ENCODE measurements around the gene PRDX1. TPM values are rescaled to one million over a fixed set of nuclear protein-coding genes. Genes with fewer than 3 reads are reported as not detected.
A peak's percentile ranks its signal among the peaks of the same experiment; 100 is the strongest.
"Not testable (repeated sequence)": the region's sequence is repeated elsewhere in the genome, so short reads cannot be mapped to it uniquely, and the experiment has no call there.

PRDX1 gene
- total and polyA plus RNA-seq, 11 donors: 249 to 671 (median 320) TPM

GRCh38 chr1:45490626-45491486 is 30.8 kb downstream of the PRDX1 start, which contains the start of gene TESK2:
TSS of gene TESK2 (minus strand) at chr1:45491163. CDS start at chr1:45457785, 33,378 bp downstream.
- WGBS, 4 donors: 0 to 1% (median 1%) methylated on average over 40 to 64 of the region's 64 CpGs

GRCh38 chr1:45490121-45490625 is 31.5 kb downstream of the PRDX1 start:
- Histone ChIP-seq H3K36me3 (peaks cover 0 to 11% (median 0%) of the 10 kb centered on the region in 9 donors), H3K27ac (peak overlapping the region in 11 of 12 donors; percentile 34 to 87 (median 69)), H3K9me3 (no peaks in the 10 kb centered on the region), H3K4me3 (peak overlapping the region; percentile 60 to 99 (median 79)), H3K4me1 (peaks cover 0 to 22% (median 11%) of the 10 kb centered on the region in 12 donors), H3K27me3 (no peaks in the 10 kb centered on the region)
- 4 to 8% (median 7%) methylated on average over 17 of the region's 17 CpGs for WGBS, 4 donors
- ATAC-seq: no peak
- intact Hi-C loops (cut with DNase I): loop anchor here in 9 of 10 donors (2.0 to 10.0 kb wide), 7 partner anchors 129 to 478 kb away; partner anchors contain the start of genes HECTD3 (in 7 of the 9), UROD (in 7 of the 9), MUTYH (in 1 of the 9) and TOE1 (in 1 of the 9)
- TF ChIP-seq POLR2A (IDR thresholded peaks at IDR 0.05): no peak
- DNase-seq: no peak

More at GRCh38 chr1:45490626-45491486, 30.8 kb downstream of the PRDX1 start, which contains the start of gene TESK2:
- H3K4me1 ChIP-seq: peaks cover 0 to 22% (median 11%) of the 10 kb centered on the region in 12 donors
- peaks cover 0 to 11% (median 0%) of the 10 kb centered on the region in 9 donors for H3K36me3 ChIP-seq
- DNase-seq (peak; percentile 96 to 97 (median 97)), ATAC-seq (peak; percentile 98 to 99 (median 99))
- H3K9me3 ChIP-seq: no peaks in the 10 kb centered on the region
- H3K27me3 ChIP-seq: no peaks in the 10 kb centered on the region
- intact Hi-C loops (cut with DNase I): loop anchor here (1.0 to 10.0 kb wide), 10 partner anchors 130 to 479 kb away; partner anchors contain the start of genes HECTD3 (in 7 of the 10), UROD (in 7 of the 10), MUTYH (in 1 of the 10) and TOE1 (in 1 of the 10)
- TF ChIP-seq CTCF (IDR thresholded peaks at IDR 0.05) (peak in 4 of 12 donors; percentile 8 to 20 (median 14)), POLR2A (IDR thresholded peaks at IDR 0.05) (peak in 1 of 2 donors; percentile 87)
- H3K27ac ChIP-seq: peak within 1 kb of the TSS in 11 of 12 donors; percentile 34 to 87 (median 69)
- H3K4me3 ChIP-seq: peak within 1 kb of the TSS; percentile 60 to 99 (median 79)

GRCh38 chr1:45489379-45489778 is 32.3 kb downstream of the PRDX1 start:
- not testable (repeated sequence) for H3K27me3 ChIP-seq, H3K36me3 ChIP-seq, DNase-seq, ATAC-seq, H3K9me3 ChIP-seq, H3K27ac ChIP-seq
- H3K4me3 ChIP-seq: peak overlapping the region in 3 of 12 donors; percentile 82 to 99 (median 98)
- 80 to 86% (median 84%) methylated on average over 14 of the region's 14 CpGs for WGBS, 4 donors
- intact Hi-C loops (cut with DNase I): loop anchor here in 1 of 10 donors (2.0 kb wide), 1 partner anchor 43 kb away; no protein-coding TSS in a partner anchor
- peaks cover 0 to 22% (median 11%) of the 10 kb centered on the region in 12 donors for H3K4me1 ChIP-seq

- no peaks in the 10 kb centered on the region for H3K27me3 ChIP-seq
- DNase-seq (no peak), ATAC-seq (no peak)
- no peaks in the 10 kb centered on the region for H3K9me3 ChIP-seq
- H3K4me3 ChIP-seq: no peak overlapping the region
- WGBS, 4 donors: 74 to 90% (median 76%) methylated on average over 10 of the region's 10 CpGs
- TF ChIP-seq CTCF (IDR thresholded peaks at IDR 0.05) (no peak), POLR2A (IDR thresholded peaks at IDR 0.05) (no peak)
- no peak overlapping the region for H3K27ac ChIP-seq
- H3K36me3 ChIP-seq: peaks cover 0 to under 1% (median 0%) of the 10 kb centered on the region in 9 donors
- intact Hi-C loops (cut with DNase I): loop anchor here in 1 of 10 donors (2.0 kb wide), 1 partner anchor 42 kb away; no protein-coding TSS in a partner anchor
- H3K4me1 ChIP-seq: peaks cover 0 to 22% (median 11%) of the 10 kb centered on the region in 12 donors
These were observed 32.9 kb downstream of the PRDX1 start for GRCh38 chr1:45488666-45489377.
